Iris pigment epithelial cell (primary cell): Measurements from ENCODE around the gene CFAP45.
A peak's percentile ranks its signal among the peaks of the same experiment; 100 is the strongest.

Experiments
- DNase-seq: peaks from one replicate; pipeline ENCODE4 v3.0.0-alpha.2; 2011; ENCODE audit warnings: low read depth

CFAP45 gene

GRCh38 chr1:159923203-159924024 lies 23.4 kb upstream of the CFAP45 start:
- DNase-seq, result peak; percentile 89

GRCh38 chr1:159922511-159923202 lies 22.7 kb upstream of the CFAP45 start:
- no peak for DNase-seq

GRCh38 chr1:159921700-159922504 lies 21.9 kb upstream of the CFAP45 start:
- peak; percentile 49 for DNase-seq

GRCh38 chr1:159921251-159921650 lies 21.3 kb upstream of the CFAP45 start:
- peak; percentile 43 for DNase-seq

GRCh38 chr1:159920651-159921050 lies 20.7 kb upstream of the CFAP45 start:
- DNase-seq, result no peak

- DNase-seq, result no peak
These were observed 20.2 kb upstream of the CFAP45 start for GRCh38 chr1:159920202-159920601.

GRCh38 chr1:159919236-159919865 lies 19.4 kb upstream of the CFAP45 start:
- DNase-seq, result no peak

GRCh38 chr1:159918352-159919200 lies 18.6 kb upstream of the CFAP45 start:
- no peak for DNase-seq

GRCh38 chr1:159917533-159918351 lies 17.8 kb upstream of the CFAP45 start:
- DNase-seq, result no peak

GRCh38 chr1:159916242-159917051 lies 16.5 kb upstream of the CFAP45 start:
- peak; percentile 71 for DNase-seq

GRCh38 chr1:159915571-159916241 lies 15.7 kb upstream of the CFAP45 start:
- DNase-seq, result no peak

- no peak for DNase-seq
These were observed 14.5 kb upstream of the CFAP45 start for GRCh38 chr1:159914252-159915018.

- DNase-seq, result no peak
These were observed 13.7 kb upstream of the CFAP45 start for GRCh38 chr1:159913451-159914192.

- no peak for DNase-seq
These were observed 11.5 kb upstream of the CFAP45 start for GRCh38 chr1:159911326-159912070.

GRCh38 chr1:159908031-159908940 lies 8.3 kb upstream of the CFAP45 start:
- DNase-seq, result no peak

- no peak for DNase-seq
These were observed 7.0 kb upstream of the CFAP45 start for GRCh38 chr1:159906960-159907359.
